IMR-90 (cell line): ENCODE results near the gene WDR53. TPM values are rescaled to one million over a fixed set of nuclear protein-coding genes. Genes with fewer than 3 reads are reported as not detected.

Experiments
- ATAC-seq: fragments of 200-7000 bp; cut with Tn5 transposase; 2 replicates; pipeline ENCODE4 v1.9.1; 2020; ENCODE audit warnings: low read depth, mild to moderate bottlenecking, moderate library complexity
- BruUV-seq: library from RNA; stranded (reverse); fragments of 400-500 nt; replicated peaks from 2 replicates; lab custom pipeline; 2021; lab: Mats Ljungman, UMichigan
- CTCF ChIA-PET: fragments of 300-600 bp; formaldehyde crosslinking; extraction: SDS; loops from one replicate; lab custom pipeline; 2021; ENCODE audit warnings: antibody characterized with exemption; lab: Yijun Ruan, JAX
- POLR2A ChIA-PET: fragments of 300-600 bp; sonication (Branson Sonifier 250); formaldehyde crosslinking; loops from one replicate; lab custom pipeline; 2022; ENCODE audit warnings: antibody characterized with exemption; ENCODE audit not compliant: unreplicated experiment; lab: Charles Lee
- DNase-seq: peaks from one replicate; pipeline ENCODE4 v3.0.0; 2013
- H2AFZ ChIP-seq: replicated peaks from 2 replicates; pipeline ENCODE3; 2013; ENCODE audit warnings: low read length, mild to moderate bottlenecking; ENCODE audit not compliant: poor library complexity
- H2AK5ac ChIP-seq: 2 replicates; pipeline ENCODE4 v1.6.1; 2013; ENCODE audit warnings: low read depth, low read length, inconsistent platforms
- H2AK9ac ChIP-seq: replicated peaks from 2 replicates; pipeline ENCODE3; 2013; ENCODE audit warnings: mild to moderate bottlenecking, low read depth, low read length, moderate library complexity; ENCODE audit not compliant: poor library complexity
- H2BK120ac ChIP-seq: 2 replicates; pipeline ENCODE4 v1.6.1; 2013; ENCODE audit warnings: low read depth, low read length, inconsistent platforms
- H2BK15ac ChIP-seq: 3 replicates; pipeline ENCODE4 v1.6.1; 2013; ENCODE audit warnings: low read depth, low read length, inconsistent platforms
- H2BK20ac ChIP-seq: 2 replicates; pipeline ENCODE4 v1.6.1; 2013; ENCODE audit warnings: low read depth, mild to moderate bottlenecking, inconsistent platforms, low read length, moderate library complexity
- H2BK5ac ChIP-seq: 2 replicates; pipeline ENCODE4 v1.6.1; 2013; ENCODE audit warnings: mild to moderate bottlenecking, low read depth, low read length, inconsistent platforms; ENCODE audit not compliant: poor library complexity, severe bottlenecking
- H3K14ac ChIP-seq: replicated peaks from 2 replicates; pipeline ENCODE4 v1.6.1; 2013; ENCODE audit warnings: low read depth, low read length, inconsistent platforms
- H3K18ac ChIP-seq: 2 replicates; pipeline ENCODE4 v1.6.1; 2013; ENCODE audit warnings: low read depth, low read length, control low read depth
- H3K23ac ChIP-seq: 2 replicates; pipeline ENCODE4 v1.6.1; 2013; ENCODE audit warnings: low read depth, low read length, inconsistent platforms
- H3K27ac ChIP-seq: 2 replicates; pipeline ENCODE4 v1.5.1; 2013; ENCODE audit warnings: mild to moderate bottlenecking, control low read depth, low read length; ENCODE audit not compliant: insufficient read depth
- H3K27me3 ChIP-seq: 2 replicates; pipeline ENCODE4 v1.6.1; 2013; ENCODE audit warnings: low read length; ENCODE audit not compliant: control insufficient read depth, insufficient read depth
- H3K36me3 ChIP-seq: 2 replicates; pipeline ENCODE4 v1.6.1; 2013; ENCODE audit warnings: low read length, mixed read lengths; ENCODE audit not compliant: control insufficient read depth, insufficient read depth
- H3K4ac ChIP-seq: 2 replicates; pipeline ENCODE4 v1.6.1; 2013; ENCODE audit warnings: low read depth, low read length, inconsistent platforms
- H3K4me1 ChIP-seq: 2 replicates; pipeline ENCODE4 v1.6.1; 2013; ENCODE audit warnings: low read length, mixed read lengths; ENCODE audit not compliant: control insufficient read depth, insufficient read depth
- H3K4me2 ChIP-seq: 2 replicates; pipeline ENCODE4 v1.6.1; 2013; ENCODE audit warnings: low read depth, mild to moderate bottlenecking, control low read depth, low read length, moderate library complexity
- H3K4me3 ChIP-seq: 2 replicates; pipeline ENCODE4 v1.5.1; 2013; ENCODE audit warnings: low read depth, mild to moderate bottlenecking, control low read depth, low read length, moderate library complexity; ENCODE audit not compliant: insufficient read depth
- H3K56ac ChIP-seq: 2 replicates; pipeline ENCODE4 v1.6.1; 2013; ENCODE audit warnings: low read length, inconsistent platforms; ENCODE audit not compliant: insufficient read depth; ENCODE audit errors: extremely low read depth
- H3K79me1 ChIP-seq, 2 experiments: 2 replicates each; pipeline ENCODE4 v1.6.1; 2013; ENCODE audit warnings: low read length in 2 of 2, inconsistent platforms in 1 of 2, low read depth in 1 of 2
- H3K9ac ChIP-seq: 2 replicates; pipeline ENCODE4 v1.6.1; 2013; ENCODE audit warnings: low read depth, low read length, control low read depth
- H3K9me1 ChIP-seq: 2 replicates; pipeline ENCODE4 v1.6.1; 2013; ENCODE audit warnings: low read length, inconsistent platforms; ENCODE audit not compliant: insufficient read depth
- H3K9me3 ChIP-seq: 2 replicates; pipeline ENCODE4 v1.6.1; 2013; ENCODE audit warnings: low read length; ENCODE audit not compliant: control insufficient read depth, insufficient read depth
- H4K20me1 ChIP-seq: 2 replicates; pipeline ENCODE4 v1.6.1; 2013; ENCODE audit warnings: low read length, inconsistent platforms; ENCODE audit not compliant: insufficient read depth
- H4K5ac ChIP-seq: 2 replicates; pipeline ENCODE4 v1.6.1; 2013; ENCODE audit warnings: mild to moderate bottlenecking, low read depth, low read length, control low read depth
- H4K8ac ChIP-seq, 2 experiments: 2 replicates each; pipeline ENCODE4 v1.6.1; 2013; ENCODE audit warnings: low read depth in 2 of 2, low read length in 2 of 2, control low read depth in 1 of 2, inconsistent platforms in 1 of 2
- H4K91ac ChIP-seq: 2 replicates; pipeline ENCODE4 v1.6.1; 2013; ENCODE audit warnings: low read depth, low read length, inconsistent platforms; ENCODE audit not compliant: insufficient read depth
- CEBPB ChIP-seq: IDR thresholded peaks from 2 replicates; pipeline ENCODE4 v1.6.1; 2012; ENCODE audit warnings: low read depth, low read length, improper control_type of control experiment
- FOS ChIP-seq: fragments of 150-350 bp; IDR thresholded peaks from 2 replicates; pipeline ENCODE4 v1.6.1; 2016; ENCODE audit warnings: low read depth, low read length
- MAZ ChIP-seq: IDR thresholded peaks from 2 replicates; pipeline ENCODE4 v1.6.1; 2012; ENCODE audit warnings: low read depth, mild to moderate bottlenecking, low read length, improper control_type of control experiment, moderate library complexity, borderline replicate concordance
- MXI1 ChIP-seq: IDR thresholded peaks from 2 replicates; pipeline ENCODE4 v1.6.1; 2012; ENCODE audit warnings: low read depth, mild to moderate bottlenecking, low read length, moderate library complexity, borderline replicate concordance
- POLR2A ChIP-seq: IDR thresholded peaks from 2 replicates; pipeline ENCODE4 v1.6.1; 2012; ENCODE audit warnings: mild to moderate bottlenecking, low read depth, low read length
- RAD21 ChIP-seq: IDR thresholded peaks from 2 replicates; pipeline ENCODE4 v1.6.1; 2012; ENCODE audit warnings: low read length, improper control_type of control experiment
- RFX5 ChIP-seq: IDR thresholded peaks from 2 replicates; pipeline ENCODE4 v1.8.0; 2012; ENCODE audit warnings: low read depth, mild to moderate bottlenecking, low read length, moderate library complexity
- SMC3 ChIP-seq: fragments of 150-350 bp; IDR thresholded peaks from 2 replicates; pipeline ENCODE4 v1.6.1; 2016; ENCODE audit warnings: low read depth, mild to moderate bottlenecking, antibody characterized with exemption, low read length, moderate library complexity
- WGBS, 2 experiments: methylation state at CpG; one replicate each; pipeline versions ENCODE4 v1.1.5 to v1.1.7; 2013; ENCODE audit warnings: missing lambda C conversion rate in 2 of 2; ENCODE audit not compliant: insufficient read length in 1 of 2; ENCODE audit errors: extremely low coverage in 2 of 2; 5-methylcytosine and 5-hydroxymethylcytosine counted together
- dilution Hi-C: fragments of 300-500 bp; cut with HindIII; formaldehyde crosslinking; loops from one replicate; pipeline ENCODE4 v1.14.3; 2018; ENCODE audit warnings: low sequenced_read_pairs; ENCODE audit not compliant: unreplicated experiment
- in situ Hi-C: fragments of 300-500 bp; cut with MboI; formaldehyde crosslinking; loops from 3 replicates; pipeline ENCODE4 v1.14.3; 2019; ENCODE audit warnings: low sequenced_read_pairs, inconsistent platforms, mixed read lengths
- intact Hi-C: fragments of 100-400 bp; cut with micrococcal nuclease; formaldehyde crosslinking; loops from 2 replicates; pipeline ENCODE4 v1.10.0; 2022
- polyA plus RNA-seq, 3 experiments: library from polyadenylated mRNA; depleted of rRNA; stranded (reverse); fragments of >200 nt; gene quantifications; 2 replicates each; pipeline ENCODE4 v1.2.3, GENCODE V29; 2012; ENCODE audit warnings: low replicate concordance in 1 of 3
- total RNA-seq: library from RNA; depleted of rRNA; stranded (reverse); fragments of >200 nt; gene quantifications from 2 replicates; pipeline ENCODE4 v1.2.3, GENCODE V29; 2012
- TF ChIP-seq, protein P1 (sequence below): conservative IDR thresholded peaks from 2 replicates; pipeline ENCODE4 v1.5.1; 2012; ENCODE audit warnings: mild to moderate bottlenecking, low read depth, low read length, improper control_type of control experiment
- TF ChIP-seq, protein P2 (sequence below): fragments of 150-350 bp; IDR thresholded peaks from 2 replicates; pipeline ENCODE4 v1.6.1; 2017; ENCODE audit warnings: mild to moderate bottlenecking, antibody characterized with exemption, low read length, low read depth

Gene WDR53
- total and polyA plus RNA-seq, 2 of the 4 experiments (the other 2 are of a cell fraction): 5.7 to 5.9 TPM

DNA sequence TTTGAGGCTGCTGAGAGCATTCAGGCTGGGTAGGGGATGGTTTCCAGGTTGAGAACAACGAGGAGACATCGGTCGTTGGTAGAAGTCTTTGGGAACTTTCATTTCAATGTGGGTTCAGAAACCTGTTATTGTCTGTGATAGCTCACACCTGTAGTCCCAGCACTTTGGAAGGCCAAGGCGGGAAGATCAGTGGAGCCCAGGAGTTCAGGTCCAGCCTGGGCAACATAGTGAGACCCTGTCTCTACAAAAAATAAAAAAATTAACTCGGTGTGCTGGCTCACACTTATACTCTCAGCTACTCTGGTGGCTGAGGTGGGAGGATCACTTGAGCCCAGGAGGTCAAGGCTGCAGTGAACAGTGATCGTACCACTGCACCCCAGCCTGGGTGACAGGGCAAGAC lies 63.8 kb downstream of the WDR53 start:
- H3K4me3 ChIP-seq: no peak overlapping the region
- H3K14ac ChIP-seq: no peak overlapping the region
- CTCF ChIA-PET: no interaction called here
- dilution Hi-C loops: no loop called here
- no peak overlapping the region; the same call in 1 of the 2 replicates for H4K5ac ChIP-seq
- peaks cover 5 to 27% of the 10 kb centered on the region in 2 experiments; a peak in 3 of 4 replicates for H3K79me1 ChIP-seq
- ATAC-seq: no peak
- no peak overlapping the region for H3K23ac ChIP-seq
- H2AK5ac ChIP-seq: peak overlapping the region; percentile 49; the same call in 1 of the 2 replicates
- no peak overlapping the region for H3K4ac ChIP-seq
- in situ Hi-C loops: no loop called here
- intact Hi-C loops: loop anchor here (5.0 kb wide), 1 partner anchor 252 kb away; no protein-coding TSS in a partner anchor
- no peak overlapping the region for H2BK20ac ChIP-seq
- H3K27me3 ChIP-seq: no peaks in the 10 kb centered on the region
- H2BK120ac ChIP-seq: no peak overlapping the region
- peak overlapping the region; percentile 47 for H2AFZ ChIP-seq
- H2BK5ac ChIP-seq: no peak overlapping the region
- H3K27ac ChIP-seq: no peak overlapping the region
- no TSS peak for BruUV-seq
- peaks cover 2% of the 10 kb centered on the region; the same call in 1 of the 2 replicates for H3K4me1 ChIP-seq
- H3K4me2 ChIP-seq: no peak overlapping the region
- H4K8ac ChIP-seq: peak overlapping the region; percentile 84 to 87; a peak in 2 of 4 replicates
- no peak overlapping the region for H2AK9ac ChIP-seq
- no peak for DNase-seq
- H3K9me1 ChIP-seq: peaks cover 5% of the 10 kb centered on the region; the same call in 1 of the 2 replicates
- POLR2A ChIA-PET: no interaction called here
- peaks cover 32% of the 10 kb centered on the region for H4K20me1 ChIP-seq
- WGBS, 2 experiments: no CpG with 5 or more reads among the region's 6 CpGs
- H3K9ac ChIP-seq: no peak overlapping the region
- H3K18ac ChIP-seq: no peak overlapping the region
- no peak overlapping the region for H3K56ac ChIP-seq
- H3K9me3 ChIP-seq: no peaks in the 10 kb centered on the region
- no peak overlapping the region for H2BK15ac ChIP-seq
- H4K91ac ChIP-seq: peak overlapping the region; percentile 15; the same call in 1 of the 2 replicates
- H3K36me3 ChIP-seq: 0 out of 2 replicates have a peak, but pooled peaks cover 2% of the 10 kb centered on the region
- TF ChIP-seq RAD21 (no peak), FOS (no peak), MXI1 (no peak), RFX5 (no peak), CEBPB (no peak), MAZ (no peak), SMC3 (no peak), POLR2A (no peak)
- TF ChIP-seq, protein P1, sequence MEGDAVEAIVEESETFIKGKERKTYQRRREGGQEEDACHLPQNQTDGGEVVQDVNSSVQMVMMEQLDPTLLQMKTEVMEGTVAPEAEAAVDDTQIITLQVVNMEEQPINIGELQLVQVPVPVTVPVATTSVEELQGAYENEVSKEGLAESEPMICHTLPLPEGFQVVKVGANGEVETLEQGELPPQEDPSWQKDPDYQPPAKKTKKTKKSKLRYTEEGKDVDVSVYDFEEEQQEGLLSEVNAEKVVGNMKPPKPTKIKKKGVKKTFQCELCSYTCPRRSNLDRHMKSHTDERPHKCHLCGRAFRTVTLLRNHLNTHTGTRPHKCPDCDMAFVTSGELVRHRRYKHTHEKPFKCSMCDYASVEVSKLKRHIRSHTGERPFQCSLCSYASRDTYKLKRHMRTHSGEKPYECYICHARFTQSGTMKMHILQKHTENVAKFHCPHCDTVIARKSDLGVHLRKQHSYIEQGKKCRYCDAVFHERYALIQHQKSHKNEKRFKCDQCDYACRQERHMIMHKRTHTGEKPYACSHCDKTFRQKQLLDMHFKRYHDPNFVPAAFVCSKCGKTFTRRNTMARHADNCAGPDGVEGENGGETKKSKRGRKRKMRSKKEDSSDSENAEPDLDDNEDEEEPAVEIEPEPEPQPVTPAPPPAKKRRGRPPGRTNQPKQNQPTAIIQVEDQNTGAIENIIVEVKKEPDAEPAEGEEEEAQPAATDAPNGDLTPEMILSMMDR: no peak
- TF ChIP-seq, protein P2, sequence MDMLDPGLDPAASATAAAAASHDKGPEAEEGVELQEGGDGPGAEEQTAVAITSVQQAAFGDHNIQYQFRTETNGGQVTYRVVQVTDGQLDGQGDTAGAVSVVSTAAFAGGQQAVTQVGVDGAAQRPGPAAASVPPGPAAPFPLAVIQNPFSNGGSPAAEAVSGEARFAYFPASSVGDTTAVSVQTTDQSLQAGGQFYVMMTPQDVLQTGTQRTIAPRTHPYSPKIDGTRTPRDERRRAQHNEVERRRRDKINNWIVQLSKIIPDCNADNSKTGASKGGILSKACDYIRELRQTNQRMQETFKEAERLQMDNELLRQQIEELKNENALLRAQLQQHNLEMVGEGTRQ: no peak
